Progenitor cell of endocrine pancreas (in vitro differentiated cells): ENCODE data around the gene SKI. TPM values are rescaled to one million over a fixed set of nuclear protein-coding genes. Genes with fewer than 3 reads are reported as not detected.

Source experiments
- DNase-seq: peaks from one replicate; pipeline ENCODE4 v3.0.0; 2021; ENCODE audit warnings: low spot score; ENCODE audit not compliant: unreplicated experiment
- H3K27ac Mint-ChIP-seq: 2 replicates; pipeline ENCODE4 v1.8.0; 2021; ENCODE audit warnings: mild to moderate bottlenecking, moderate library complexity, mixed read lengths
- H3K27me3 Mint-ChIP-seq: 2 replicates; pipeline ENCODE4 v1.8.0; 2021; ENCODE audit warnings: mixed read lengths
- H3K36me3 Mint-ChIP-seq: 2 replicates; pipeline ENCODE4 v1.8.0; 2022; ENCODE audit warnings: mixed read lengths; ENCODE audit not compliant: insufficient read depth
- H3K4me1 Mint-ChIP-seq: 2 replicates; pipeline ENCODE4 v1.8.0; 2021; ENCODE audit warnings: low read depth, mixed read lengths
- H3K4me3 Mint-ChIP-seq: 2 replicates; pipeline ENCODE4 v1.8.0; 2021; ENCODE audit warnings: low read depth, mild to moderate bottlenecking, moderate library complexity, mixed read lengths
- H3K9me3 Mint-ChIP-seq: 2 replicates; pipeline ENCODE4 v1.8.0; 2021; ENCODE audit warnings: low read depth, mixed read lengths
- total RNA-seq: library from RNA; stranded (reverse); gene quantifications from 2 replicates; pipeline ENCODE4 v1.2.1, GENCODE V29; 2021
- TF ChIP-seq, protein P1 (sequence below): fragments of 200-600 bp; sonication (generic); IDR thresholded peaks from one replicate; pipeline ENCODE4 v1.5.0; 2021; ENCODE audit warnings: antibody characterized with exemption, mild to moderate bottlenecking; ENCODE audit not compliant: unreplicated experiment

The SKI gene
- total RNA-seq, 1 donor from 2014 or later: 56.2 TPM

DNA sequence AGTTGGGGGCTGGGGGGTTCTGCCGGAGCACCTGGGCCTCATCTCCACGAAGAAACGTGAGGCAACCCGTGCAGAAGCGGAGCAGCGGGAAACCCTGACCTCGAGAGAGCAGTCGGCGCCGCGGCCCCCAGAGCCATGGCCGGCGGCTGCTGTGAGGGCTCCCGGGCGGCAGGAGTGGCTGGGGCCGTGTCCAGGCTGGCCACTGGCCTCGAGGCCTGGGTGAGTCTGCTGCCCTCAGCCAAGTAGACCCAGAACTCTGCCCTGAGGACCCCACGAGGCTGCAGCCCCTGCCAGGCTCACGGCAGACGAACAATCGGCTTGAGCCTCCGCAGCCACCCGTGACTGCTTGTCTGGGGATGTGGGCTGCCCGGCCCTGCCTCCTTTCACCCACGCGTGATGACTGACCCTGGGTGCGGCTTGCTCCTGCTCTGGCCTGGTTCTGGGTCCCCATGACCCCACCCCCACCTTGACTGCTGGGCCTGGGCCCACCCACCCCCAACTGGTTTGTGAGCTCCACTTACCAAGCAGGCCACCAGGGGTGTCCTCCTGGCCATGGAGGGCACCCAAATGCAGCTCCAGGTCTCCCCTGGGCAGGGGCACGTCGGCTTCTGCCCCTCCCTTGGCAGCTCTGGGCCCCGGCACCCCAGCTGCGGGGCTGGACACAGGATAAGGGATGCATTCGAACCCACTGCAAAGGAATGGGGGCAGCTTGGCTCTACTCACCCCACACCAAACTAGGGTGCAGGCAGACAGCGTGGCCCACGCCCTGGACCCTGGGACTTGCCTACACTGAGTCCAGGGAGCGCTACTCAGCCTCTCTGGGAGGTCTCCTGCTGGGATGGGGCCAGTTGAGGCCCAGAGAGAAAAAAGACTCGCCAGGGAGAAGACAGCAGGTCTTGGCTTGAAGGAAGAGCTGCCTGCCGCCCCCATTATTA is 129.1 kb downstream of the SKI start:
- TF ChIP-seq, protein P1, sequence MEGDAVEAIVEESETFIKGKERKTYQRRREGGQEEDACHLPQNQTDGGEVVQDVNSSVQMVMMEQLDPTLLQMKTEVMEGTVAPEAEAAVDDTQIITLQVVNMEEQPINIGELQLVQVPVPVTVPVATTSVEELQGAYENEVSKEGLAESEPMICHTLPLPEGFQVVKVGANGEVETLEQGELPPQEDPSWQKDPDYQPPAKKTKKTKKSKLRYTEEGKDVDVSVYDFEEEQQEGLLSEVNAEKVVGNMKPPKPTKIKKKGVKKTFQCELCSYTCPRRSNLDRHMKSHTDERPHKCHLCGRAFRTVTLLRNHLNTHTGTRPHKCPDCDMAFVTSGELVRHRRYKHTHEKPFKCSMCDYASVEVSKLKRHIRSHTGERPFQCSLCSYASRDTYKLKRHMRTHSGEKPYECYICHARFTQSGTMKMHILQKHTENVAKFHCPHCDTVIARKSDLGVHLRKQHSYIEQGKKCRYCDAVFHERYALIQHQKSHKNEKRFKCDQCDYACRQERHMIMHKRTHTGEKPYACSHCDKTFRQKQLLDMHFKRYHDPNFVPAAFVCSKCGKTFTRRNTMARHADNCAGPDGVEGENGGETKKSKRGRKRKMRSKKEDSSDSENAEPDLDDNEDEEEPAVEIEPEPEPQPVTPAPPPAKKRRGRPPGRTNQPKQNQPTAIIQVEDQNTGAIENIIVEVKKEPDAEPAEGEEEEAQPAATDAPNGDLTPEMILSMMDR: no peak
- Mint-ChIP-seq H3K4me1 (no peaks in the 10 kb centered on the region), H3K27ac (no peak overlapping the region), H3K27me3 (no peaks in the 10 kb centered on the region), H3K4me3 (no peak overlapping the region), H3K9me3 (no peaks in the 10 kb centered on the region), H3K36me3 (peaks cover 4% of the 10 kb centered on the region)
- DNase-seq: no peak

DNA sequence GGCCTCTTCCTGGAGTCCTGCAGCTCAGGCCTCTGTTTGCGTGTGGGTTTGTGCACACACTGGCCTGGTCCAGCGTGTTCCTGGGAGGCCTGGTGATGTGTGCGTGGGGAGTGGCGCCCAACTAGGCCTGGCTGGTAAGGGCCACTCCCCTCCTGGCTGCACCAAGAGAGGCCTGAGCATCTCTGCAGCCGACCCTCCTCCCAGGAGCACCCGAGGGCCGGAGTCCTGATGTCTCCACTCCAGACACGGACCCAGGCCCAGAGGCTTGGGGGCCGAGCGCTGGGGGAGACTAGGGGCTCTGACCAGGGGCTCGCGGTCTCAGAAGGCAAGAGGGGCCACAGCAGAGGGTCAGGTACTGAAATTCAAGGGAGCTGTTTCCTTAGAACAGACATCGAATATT is 130.0 kb downstream of the SKI start:
- TF ChIP-seq, protein P1: no peak
- no peaks in the 10 kb centered on the region for H3K4me1 Mint-ChIP-seq
- H3K36me3 Mint-ChIP-seq: peaks cover 8% of the 10 kb centered on the region
- H3K9me3 Mint-ChIP-seq: no peaks in the 10 kb centered on the region
- H3K27ac Mint-ChIP-seq: no peak overlapping the region
- H3K4me3 Mint-ChIP-seq: no peak overlapping the region
- DNase-seq: no peak
- H3K27me3 Mint-ChIP-seq: no peaks in the 10 kb centered on the region

GRCh38 chr1:2358651-2359640 is 130.8 kb downstream of the SKI start:
- TF ChIP-seq, protein P1: no peak

More at GRCh38 chr1:2358651-2359640, 130.8 kb downstream of the SKI start:
- H3K4me1 Mint-ChIP-seq: no peaks in the 10 kb centered on the region
- no peaks in the 10 kb centered on the region for H3K27me3 Mint-ChIP-seq
- H3K36me3 Mint-ChIP-seq: peaks cover 14% of the 10 kb centered on the region
- no peak overlapping the region for H3K4me3 Mint-ChIP-seq
- no peak overlapping the region for H3K27ac Mint-ChIP-seq
- peaks cover 3% of the 10 kb centered on the region for H3K9me3 Mint-ChIP-seq
- DNase-seq: no peak

Other genes starting within 250 kb of the SKI start
- 0.36 and 0.93 TPM in 2 replicates for gene CFAP74, start 224.5 kb upstream of the SKI start, total RNA-seq
- not detected in 2 replicates for gene GABRD, start 209.0 kb upstream of the SKI start, total RNA-seq
- 71.5 and 78.0 TPM in 2 replicates for gene PRKCZ, start 177.9 kb upstream of the SKI start, total RNA-seq
- 74.3 and 77.9 TPM in 2 replicates for gene FAAP20, start 33.5 kb upstream of the SKI start, total RNA-seq
- gene MORN1, start 163.2 kb downstream of the SKI start, total RNA-seq: 34.0 and 35.3 TPM in 2 replicates
- gene RER1, start 163.5 kb downstream of the SKI start, total RNA-seq: 93.6 and 99.3 TPM in 2 replicates
- 27.5 and 27.6 TPM in 2 replicates for gene PEX10, start 184.2 kb downstream of the SKI start, total RNA-seq
- 0.13 TPM in 1 of 2 replicates, not detected in the other for gene PLCH2, start 248.0 kb downstream of the SKI start, total RNA-seq